SU-DHL-6 (cell line): ENCODE data around the gene CLIP3.

Experiments used
- H2AFZ ChIP-seq: fragments of 200-600 bp; sonication (generic); 2 replicates; pipeline ENCODE4 v1.6.1; 2014; ENCODE audit warnings: low read depth, mild to moderate bottlenecking, moderate library complexity, mixed read lengths, antibody characterized with exemption, low read length; ENCODE audit not compliant: severe bottlenecking
- H3F3A ChIP-seq: fragments of 200-600 bp; shearing (Covaris generic); 2 replicates; pipeline ENCODE4 v1.6.0; 2016; ENCODE audit warnings: antibody characterized with exemption, mild to moderate bottlenecking; ENCODE audit not compliant: insufficient read depth
- H3K27ac ChIP-seq: fragments of 200-600 bp; sonication (generic); 2 replicates; pipeline ENCODE4 v1.5.1; 2016; ENCODE audit warnings: low read depth, mild to moderate bottlenecking, low read length, moderate library complexity, mixed read lengths
- H3K27me3 ChIP-seq: fragments of 200-600 bp; sonication (generic), shearing (Covaris generic); 2 replicates; pipeline ENCODE4 v1.6.0; 2014; ENCODE audit warnings: mild to moderate bottlenecking, low read length
- H3K36me3 ChIP-seq: fragments of 200-600 bp; sonication (generic); 2 replicates; pipeline ENCODE4 v1.6.1; 2014; ENCODE audit warnings: mild to moderate bottlenecking, low read length, mixed read lengths
- H3K4me2 ChIP-seq: fragments of 300-600, 200-600 bp; shearing (Covaris generic), sonication (generic); 2 replicates; pipeline ENCODE4 v1.6.0; 2014; ENCODE audit warnings: low read length, low read depth, mild to moderate bottlenecking; ENCODE audit not compliant: poor library complexity, severe bottlenecking
- H3K4me3 ChIP-seq: fragments of 200-600 bp; sonication (generic); 2 replicates; pipeline ENCODE4 v1.5.1; 2014; ENCODE audit warnings: antibody characterized with exemption, low read length, mild to moderate bottlenecking, mixed read lengths; ENCODE audit not compliant: insufficient read depth, poor library complexity, severe bottlenecking
- H3K79me2 ChIP-seq: fragments of 200-600 bp; sonication (generic); 2 replicates; pipeline ENCODE4 v1.6.1; 2014; ENCODE audit warnings: mild to moderate bottlenecking, low read length, moderate library complexity; ENCODE audit not compliant: insufficient read depth
- H3K9ac ChIP-seq: fragments of 200-600 bp; sonication (generic); 2 replicates; pipeline ENCODE4 v1.7.0; 2014; ENCODE audit warnings: mild to moderate bottlenecking, low read length
- H3K9me2 ChIP-seq: fragments of 200-600 bp; sonication (generic); replicated peaks from 2 replicates; pipeline ENCODE4 v1.6.1; 2014; ENCODE audit warnings: low read length; ENCODE audit not compliant: insufficient read depth
- H3K9me3 ChIP-seq: fragments of 200-600 bp; sonication (generic); 2 replicates; pipeline ENCODE4 v1.6.1; 2014; ENCODE audit warnings: low read length, mixed read lengths; ENCODE audit not compliant: insufficient read depth
- H4K20me1 ChIP-seq: fragments of 200-600 bp; sonication (generic); 2 replicates; pipeline ENCODE4 v1.6.1; 2014; ENCODE audit warnings: low read depth, mild to moderate bottlenecking, antibody characterized with exemption, low read length, moderate library complexity, mixed read lengths
- CTCF ChIP-seq: fragments of 200-600 bp; sonication (generic); IDR thresholded peaks from one replicate; pipeline ENCODE4 v1.5.1; 2017; ENCODE audit warnings: antibody characterized with exemption, mild to moderate bottlenecking, low read length, moderate library complexity; ENCODE audit not compliant: insufficient read depth, poor library complexity, severe bottlenecking
- EZH2phosphoT487 ChIP-seq: fragments of 200-600 bp; sonication (generic), shearing (Covaris generic); conservative IDR thresholded peaks from 2 replicates; pipeline ENCODE4 v1.6.1; 2018; ENCODE audit warnings: mild to moderate bottlenecking, antibody characterized with exemption, low read length, moderate library complexity, mixed read lengths

The CLIP3 gene

GRCh38 chr19:36032251-36033104, at the start of gene CLIP3:
Gene CLIP3, minus strand, starts transcription at chr19:36032873. Its CDS starts 516 bp downstream, at chr19:36032357.
- Histone ChIP-seq H3K27me3 (no peaks in the 10 kb centered on the region), H3K4me3 (no peak within 1 kb of the TSS), H4K20me1 (no peaks in the 10 kb centered on the region), H3K9me3 (no peaks in the 10 kb centered on the region), H3K27ac (no peak within 1 kb of the TSS), H2AFZ (no peak within 1 kb of the TSS), H3K79me2 (no peaks in the 10 kb centered on the region), H3K36me3 (no peaks in the 10 kb centered on the region), H3K9ac (no peak within 1 kb of the TSS), H3K4me2 (no peak within 1 kb of the TSS), H3F3A (no peaks in the 10 kb centered on the region), H3K9me2 (no peaks in the 10 kb centered on the region)
- TF ChIP-seq CTCF: no peak
- no peak for TF ChIP-seq EZH2phosphoT487

- no peaks in the 10 kb centered on the region for H3F3A ChIP-seq
- no peaks in the 10 kb centered on the region for H4K20me1 ChIP-seq
- H3K27me3 ChIP-seq: no peaks in the 10 kb centered on the region
- H3K9ac ChIP-seq: no peak overlapping the region
- no peak overlapping the region for H3K27ac ChIP-seq
- no peak overlapping the region for H3K4me2 ChIP-seq
- H3K36me3 ChIP-seq: peaks cover 21% of the 10 kb centered on the region; the same call in 1 of the 2 replicates
- no peaks in the 10 kb centered on the region for H3K9me2 ChIP-seq
- H2AFZ ChIP-seq: no peak overlapping the region
- no peaks in the 10 kb centered on the region for H3K9me3 ChIP-seq
- TF ChIP-seq CTCF (no peak), EZH2phosphoT487 (no peak)
- no peaks in the 10 kb centered on the region for H3K79me2 ChIP-seq
- H3K4me3 ChIP-seq: no peak overlapping the region
Measured at GRCh38 chr19:36081894-36082293, 49.2 kb upstream of the CLIP3 start.

GRCh38 chr19:36081385-36081784, 48.7 kb upstream of the CLIP3 start:
- Histone ChIP-seq H4K20me1 (no peaks in the 10 kb centered on the region), H3K79me2 (no peaks in the 10 kb centered on the region), H3K9me3 (no peaks in the 10 kb centered on the region), H3K36me3 (peaks cover 19% of the 10 kb centered on the region; the same call in 1 of the 2 replicates), H3K27me3 (no peaks in the 10 kb centered on the region), H3K4me2 (no peak overlapping the region), H3K9ac (no peak overlapping the region), H3K9me2 (no peaks in the 10 kb centered on the region), H2AFZ (no peak overlapping the region), H3F3A (no peaks in the 10 kb centered on the region), H3K27ac (no peak overlapping the region), H3K4me3 (no peak overlapping the region)
- TF ChIP-seq EZH2phosphoT487: no peak
- no peak for TF ChIP-seq CTCF
